ENCODE data around the gene USP34.
"Not testable (repeated sequence)": the region's sequence is repeated elsewhere in the genome, so short reads cannot be mapped to it uniquely, and the experiment has no call there.

Gene USP34

DNA sequence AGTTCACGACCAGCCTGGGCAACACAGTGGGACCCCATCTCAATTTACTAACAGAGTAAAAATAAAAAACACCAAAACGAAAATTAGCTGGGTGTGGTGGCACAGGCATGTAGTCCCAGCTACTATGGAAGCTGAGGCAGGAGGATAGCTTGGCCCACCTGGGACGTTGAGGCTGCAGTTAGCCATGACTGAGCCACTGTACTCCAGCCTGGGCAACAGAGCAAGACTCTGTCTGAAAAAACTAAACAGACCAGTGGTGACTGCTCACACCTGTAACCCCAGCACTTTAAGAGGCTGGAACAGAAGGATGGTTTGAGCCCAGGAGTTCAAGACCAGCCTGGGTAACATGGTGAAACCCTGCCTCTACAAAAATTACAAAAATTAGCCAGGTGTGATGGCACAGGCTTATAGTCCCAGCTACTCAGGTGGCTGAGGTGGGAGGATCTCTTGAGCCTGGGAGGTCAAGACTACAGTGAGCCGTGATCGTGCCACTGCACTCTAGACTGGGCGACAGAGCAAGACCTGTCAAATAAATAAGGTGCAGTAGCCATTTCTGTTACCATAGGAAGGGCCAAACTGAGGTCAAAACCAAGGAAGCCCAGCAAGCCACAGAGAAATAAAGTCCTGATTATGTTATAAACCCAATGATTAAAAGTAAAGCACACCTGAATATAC is 14.0 kb downstream of the USP34 start:
- no peak for DNase-seq

DNA sequence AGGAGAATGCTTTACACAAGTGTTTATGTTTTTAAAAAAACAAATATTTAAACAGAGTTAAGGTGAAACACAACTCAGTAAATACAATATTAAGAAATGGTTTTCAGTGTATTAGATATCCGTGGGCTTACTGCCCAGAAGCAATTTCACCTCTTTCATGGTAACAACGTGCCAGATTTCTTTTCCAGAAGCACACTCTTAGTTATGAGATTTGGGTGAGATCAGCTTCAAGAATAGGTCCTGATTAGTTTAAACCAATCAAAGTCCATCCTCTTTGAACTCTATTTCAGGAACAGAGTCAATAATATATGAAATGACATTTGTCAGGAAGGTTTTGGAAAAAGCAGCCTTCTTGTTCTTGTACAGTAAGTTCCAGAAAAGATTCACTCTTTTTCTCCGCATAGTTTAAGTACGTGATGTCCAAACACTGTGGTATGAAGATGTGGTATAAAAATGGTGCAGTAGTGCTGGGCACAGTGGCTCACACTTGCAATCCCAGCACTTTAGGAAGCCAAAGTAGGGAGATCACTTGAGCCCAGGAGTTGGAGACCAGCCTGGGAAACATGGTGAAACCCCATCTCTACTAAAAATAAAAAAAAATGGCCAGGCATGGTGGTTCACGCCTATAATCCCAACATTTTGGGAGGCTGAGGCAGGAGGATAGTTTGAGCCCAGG is 14.7 kb downstream of the USP34 start:
- no peak for DNase-seq

DNA sequence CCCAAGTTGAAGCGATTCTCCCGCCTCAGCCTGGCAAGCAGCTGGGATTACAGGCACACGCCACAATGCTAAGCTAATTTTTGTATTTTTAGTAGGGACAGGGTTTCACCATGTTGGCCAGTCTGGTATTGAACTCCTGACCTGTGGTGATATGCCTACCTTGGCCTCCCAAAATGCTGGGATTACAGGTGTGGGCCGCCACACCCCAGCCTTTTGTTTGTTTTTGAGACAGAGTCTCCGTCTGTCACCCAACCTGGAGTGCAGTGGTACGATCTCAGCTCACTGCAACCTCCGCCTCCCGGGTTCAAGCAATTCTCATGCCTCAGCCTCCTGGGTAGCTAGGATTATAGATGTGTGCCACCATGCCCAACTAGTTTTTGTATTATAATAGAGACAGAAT is 15.9 kb downstream of the USP34 start:
- DNase-seq, result not testable (repeated sequence)

DNA sequence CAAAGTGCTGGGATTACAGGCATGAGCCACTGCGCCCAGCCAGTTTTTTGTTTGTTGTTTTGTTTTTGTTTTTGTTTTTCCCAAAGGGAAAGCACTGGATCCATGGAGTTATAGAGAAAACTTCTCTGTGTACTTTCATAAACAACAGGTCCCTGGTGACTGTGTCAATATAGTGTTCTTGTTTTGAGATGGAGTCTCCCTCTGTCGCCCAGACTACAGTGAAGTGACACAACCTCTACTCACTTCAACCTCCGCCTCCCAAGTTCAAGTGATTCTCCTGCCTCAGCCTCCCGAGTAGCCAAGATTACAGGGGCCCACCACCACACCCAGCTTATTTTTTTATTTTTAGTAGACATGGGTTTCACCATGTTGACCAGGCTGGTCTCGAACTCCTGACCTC is 16.5 kb downstream of the USP34 start:
- no peak for DNase-seq

DNA sequence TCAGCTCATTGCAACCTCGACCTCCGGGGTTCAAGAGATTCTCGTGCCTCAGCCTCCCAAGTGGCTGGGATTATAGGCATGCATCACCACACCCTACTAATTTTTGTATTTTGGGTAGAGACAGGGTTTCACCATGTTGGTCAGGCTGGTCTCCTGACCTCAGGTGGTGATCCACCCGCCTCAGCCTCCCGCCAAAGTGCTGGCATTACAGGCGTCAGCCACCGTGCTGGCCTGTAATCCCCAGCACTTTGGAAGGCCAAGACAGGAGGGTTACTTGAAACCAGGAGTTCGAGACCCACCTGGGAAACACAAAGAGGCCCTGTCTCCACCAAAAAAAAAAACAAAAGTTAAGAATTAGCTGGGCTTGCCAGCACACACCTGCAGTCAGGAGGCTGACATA is 18.5 kb downstream of the USP34 start:
- no peak for DNase-seq

DNA sequence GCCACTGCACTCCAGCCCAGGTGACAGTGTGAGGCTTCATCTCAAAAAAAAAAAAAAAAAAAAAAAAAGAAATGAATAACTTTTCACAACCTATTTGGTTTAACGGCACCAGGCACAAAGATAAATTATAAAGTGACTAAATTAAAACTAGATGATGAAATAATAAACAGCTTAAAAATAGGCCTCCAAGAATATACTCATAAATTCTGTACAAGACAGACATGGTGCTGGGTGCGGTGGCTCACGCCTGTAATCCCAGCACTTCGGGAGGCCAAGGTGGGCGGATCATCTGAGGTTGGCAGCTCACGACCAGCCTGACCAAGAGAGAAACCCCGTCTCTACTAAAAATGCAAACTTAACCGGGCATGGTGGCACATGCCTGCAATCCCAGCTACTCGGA is 19.7 kb downstream of the USP34 start:
- no peak for DNase-seq

DNA sequence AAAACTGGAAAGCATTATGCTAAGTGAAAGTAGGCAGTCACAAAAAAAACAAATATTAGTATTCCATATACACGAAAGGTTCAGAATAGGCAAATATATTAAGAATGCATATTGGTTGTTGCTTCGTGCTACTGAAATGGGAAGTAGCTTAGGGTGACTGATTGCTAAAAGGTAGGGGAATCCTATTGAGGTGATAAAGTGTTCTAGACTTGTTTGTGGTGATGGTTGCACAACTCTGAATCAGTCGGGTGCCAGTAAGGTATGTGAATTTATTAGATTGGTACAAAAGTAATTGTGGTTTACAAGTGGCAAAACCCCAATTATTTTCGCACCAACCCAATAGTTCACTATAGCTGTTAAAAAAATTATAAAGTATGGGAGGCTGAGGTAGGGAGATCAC is 20.7 kb downstream of the USP34 start:
- no peak for DNase-seq

DNA sequence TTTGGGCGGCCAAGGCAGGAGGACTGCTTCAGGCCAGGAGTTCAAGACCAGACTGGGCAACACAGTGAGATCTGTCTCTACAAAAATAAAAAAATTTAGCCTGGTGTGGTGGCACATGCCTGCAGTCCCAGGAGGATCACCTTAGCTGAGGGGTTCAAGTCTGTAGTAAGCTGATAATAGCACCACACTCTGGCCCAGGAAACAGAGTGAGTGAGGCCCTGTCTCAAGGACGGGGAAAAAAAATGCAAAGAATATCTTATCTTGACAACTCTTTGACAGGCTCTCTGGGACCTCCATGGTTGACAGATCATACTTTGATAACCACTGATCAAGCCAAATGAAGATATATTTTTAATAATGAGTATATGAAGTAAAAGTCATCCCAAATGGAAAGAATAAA is 22.7 kb downstream of the USP34 start:
- no peak for DNase-seq

DNA sequence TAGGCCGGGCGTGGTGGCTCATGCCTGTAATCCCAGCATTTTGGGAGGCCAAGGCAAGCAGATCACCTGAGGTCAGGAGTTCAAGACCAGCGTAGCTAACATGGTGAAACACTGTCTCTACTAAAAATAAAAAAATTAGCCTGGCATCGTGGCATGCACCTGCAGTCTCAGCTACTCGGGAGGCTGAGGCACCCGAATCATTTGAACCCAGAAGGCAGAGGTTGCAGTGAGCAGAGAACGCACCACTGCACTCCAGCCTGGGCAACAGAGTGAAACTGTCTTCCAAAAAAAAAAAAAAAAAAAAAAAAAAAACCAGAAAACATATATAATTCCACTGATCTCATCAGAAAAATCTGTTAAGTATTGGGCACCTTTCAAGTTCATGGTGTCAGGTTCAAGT is 23.9 kb downstream of the USP34 start:
- not testable (repeated sequence) for DNase-seq

DNA sequence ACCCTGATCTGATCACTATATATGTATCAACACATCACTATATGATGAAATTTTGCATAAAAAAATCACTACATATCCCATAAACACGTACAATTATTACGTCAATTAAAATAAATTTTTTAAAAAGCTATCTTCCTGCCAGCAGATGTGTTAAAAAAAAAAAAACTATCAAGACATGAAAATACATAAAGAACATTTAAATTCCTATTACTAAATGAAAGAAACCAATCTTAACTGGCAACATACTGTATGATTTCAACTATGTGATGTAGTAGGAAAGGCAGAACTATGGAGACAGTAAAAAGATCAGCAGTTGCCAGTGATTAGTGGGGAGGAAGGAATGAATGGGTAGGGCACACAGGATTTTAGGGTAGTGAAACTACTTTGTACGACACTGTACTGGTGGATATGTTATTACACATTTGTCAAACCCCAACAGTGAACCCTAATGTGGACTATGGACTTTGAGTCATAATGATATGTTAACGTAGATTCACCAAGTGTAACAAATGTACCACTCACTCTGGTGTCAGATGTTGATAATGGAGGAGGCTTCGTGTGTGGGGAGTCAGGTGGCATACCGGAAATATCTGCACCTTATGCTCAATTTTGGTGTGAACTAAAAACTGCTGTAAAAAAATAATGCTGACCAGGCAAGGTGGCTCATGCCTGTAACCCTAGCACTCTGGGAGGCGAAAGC is 27.4 kb downstream of the USP34 start:
- no peak for DNase-seq

DNA sequence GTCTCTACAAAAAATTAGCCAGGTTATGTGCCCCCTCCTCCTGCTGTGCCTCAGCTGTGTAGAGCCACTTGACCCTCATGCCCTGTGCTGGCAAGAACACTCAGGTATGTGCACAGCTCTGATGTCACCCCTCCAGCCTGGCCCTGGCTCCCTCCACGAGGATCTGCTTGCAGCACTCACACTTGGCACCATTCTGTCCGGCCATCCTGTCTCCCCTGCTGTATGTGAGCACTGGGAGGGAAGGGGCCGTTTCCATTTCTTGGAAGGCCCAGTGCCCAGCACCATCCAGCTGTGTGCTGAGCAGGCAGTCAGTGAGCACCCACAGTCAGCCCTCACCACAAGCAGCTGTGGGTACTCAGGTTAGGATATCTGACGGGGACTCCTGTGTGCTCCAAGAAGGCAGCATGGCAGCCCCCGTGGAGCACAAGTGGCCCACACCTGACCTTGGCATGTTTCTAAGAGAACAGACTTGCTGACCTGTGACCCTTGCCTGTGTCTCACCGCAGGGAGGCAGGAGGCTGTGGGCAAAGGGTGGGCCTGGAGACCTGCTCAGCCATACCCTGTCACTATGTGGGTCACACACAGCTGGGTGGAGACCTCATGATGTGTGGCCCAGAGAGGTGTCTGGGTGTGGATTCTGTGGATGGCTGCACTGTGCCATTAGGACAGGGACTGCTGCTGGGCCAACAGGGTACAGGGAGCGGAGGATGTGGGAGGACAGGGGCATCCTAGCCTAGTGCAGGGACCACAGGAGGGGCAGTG is 31.5 kb downstream of the USP34 start:
- no peak for DNase-seq

DNA sequence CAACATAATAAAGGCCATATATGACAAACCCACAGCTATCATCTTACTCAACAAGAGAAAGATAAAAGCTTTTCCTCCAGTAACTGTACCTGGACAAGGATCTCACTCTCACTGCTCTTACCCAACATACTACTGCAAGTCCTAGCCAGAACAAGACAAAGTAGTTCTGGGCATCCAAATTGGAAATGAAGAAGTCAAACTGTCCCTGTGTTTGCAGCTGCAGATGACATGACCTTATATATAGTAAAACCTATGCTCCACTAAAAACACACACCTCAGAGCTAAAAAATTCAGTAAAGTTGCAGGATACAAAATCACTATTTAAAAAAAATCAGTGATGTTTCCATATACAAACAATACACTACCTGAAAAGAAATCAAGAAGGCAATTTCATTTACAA is 32.2 kb downstream of the USP34 start:
- no peak for DNase-seq

DNA sequence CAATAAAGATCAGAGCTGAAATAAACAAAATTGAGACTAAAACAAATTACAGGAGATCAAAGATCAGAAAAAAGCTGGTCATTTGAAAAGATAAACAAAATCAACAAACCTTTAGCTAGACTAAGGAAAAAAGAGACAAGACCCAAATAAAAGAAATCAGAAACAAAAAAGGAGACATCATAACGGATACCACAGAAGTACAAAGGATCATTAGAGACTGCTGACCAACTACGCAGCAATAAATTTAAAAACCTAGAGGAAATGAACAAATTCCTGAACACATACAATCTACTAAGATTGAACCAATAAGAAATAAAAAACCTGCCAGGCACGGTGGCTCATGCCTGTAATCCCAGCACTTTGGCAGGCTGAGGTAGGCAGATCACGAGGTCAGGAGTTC is 33.7 kb downstream of the USP34 start:
- DNase-seq, result no peak

DNA sequence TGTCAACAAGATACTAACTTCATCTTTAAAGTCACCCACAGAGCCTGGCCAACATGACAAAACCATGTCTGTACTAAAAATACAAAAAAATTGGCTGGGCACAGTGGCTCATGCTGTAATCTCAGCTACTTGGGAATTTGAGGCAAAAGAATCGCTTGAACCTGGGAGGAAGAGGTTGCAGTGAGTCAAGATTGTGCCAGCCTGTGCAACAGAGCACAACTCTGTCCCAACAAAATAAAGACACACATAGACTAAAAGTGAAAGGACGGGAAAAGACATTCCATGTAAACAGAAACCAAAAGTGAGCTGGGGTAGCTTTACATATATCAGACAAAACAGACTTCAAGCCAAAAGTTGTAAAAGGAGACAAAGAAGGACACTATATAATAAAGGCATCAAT is 34.8 kb downstream of the USP34 start:
- DNase-seq, result no peak

DNA sequence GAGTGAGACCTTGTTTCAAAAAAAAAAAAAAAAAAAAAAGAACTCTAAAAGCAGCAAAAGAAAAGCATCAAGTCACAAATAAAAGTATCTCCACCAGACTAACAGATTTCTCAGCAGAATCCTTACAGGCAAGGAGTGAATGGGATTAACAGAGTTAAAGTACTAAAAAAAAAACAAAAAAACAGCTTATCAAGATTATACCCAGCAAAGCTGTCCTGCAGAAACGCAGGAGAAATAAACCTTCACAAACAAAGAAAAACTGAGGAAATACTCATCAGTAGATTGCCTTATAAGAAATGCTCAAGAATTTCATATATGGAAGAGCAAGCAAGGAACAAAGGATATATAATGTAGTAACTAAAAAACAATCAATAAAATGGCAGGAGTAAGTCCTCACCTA is 35.6 kb downstream of the USP34 start:
- no peak for DNase-seq

DNA sequence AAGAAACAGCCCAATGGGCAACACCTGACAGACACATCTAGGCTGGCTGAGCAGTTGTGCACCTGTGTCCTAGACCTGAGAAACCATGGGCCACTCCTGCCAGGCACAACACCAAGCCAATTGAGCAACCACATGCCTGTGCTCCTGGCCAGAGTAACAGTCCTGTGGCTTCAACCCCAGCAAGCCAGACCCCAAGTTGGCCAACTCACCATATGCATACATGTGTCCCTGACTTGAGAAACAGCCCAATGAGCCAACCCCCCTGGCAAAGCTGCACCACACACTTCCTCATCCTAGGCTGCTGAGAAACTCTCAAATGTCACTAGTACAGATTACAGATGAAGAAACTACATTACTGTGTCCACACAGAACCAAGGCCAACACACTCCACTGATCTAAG is 36.6 kb downstream of the USP34 start:
- DNase-seq, result no peak

DNA sequence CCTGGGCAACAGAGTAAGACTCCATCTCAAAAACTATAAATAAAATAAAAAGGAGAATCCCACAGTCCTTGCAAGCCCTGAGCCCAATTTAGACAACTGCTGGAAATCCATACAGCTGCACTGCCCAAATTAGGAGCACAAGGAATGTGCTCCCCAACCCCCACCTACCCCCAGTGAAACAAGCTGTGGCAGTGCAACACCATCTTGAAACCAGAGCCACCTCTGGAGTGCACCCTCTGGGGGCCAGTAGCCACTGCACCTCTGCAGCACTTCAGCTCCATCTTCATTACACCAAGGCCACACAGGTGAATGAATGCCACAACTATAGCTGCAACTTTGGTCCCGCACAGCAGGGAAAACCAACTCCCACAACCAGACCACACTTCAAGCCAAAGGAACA is 37.3 kb downstream of the USP34 start:
- no peak for DNase-seq

DNA sequence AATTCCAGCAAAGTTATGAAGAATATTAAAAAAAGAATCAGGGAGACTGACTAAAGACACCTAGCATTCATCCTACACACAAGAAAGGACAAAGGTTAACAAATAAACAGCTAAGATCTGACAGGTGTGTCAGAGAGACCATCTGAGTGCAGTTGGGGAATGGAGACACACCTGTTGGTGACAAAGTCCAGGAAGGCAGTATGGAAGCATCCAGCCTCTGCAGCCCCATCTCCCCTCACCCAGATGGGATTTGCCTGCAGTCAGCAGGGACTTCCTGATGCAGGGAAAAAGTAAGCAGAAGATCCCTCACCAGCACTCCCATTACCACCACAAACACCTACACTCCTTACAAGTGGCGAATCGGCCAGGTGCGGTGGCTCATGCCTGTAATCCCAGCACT is 37.9 kb downstream of the USP34 start:
- no peak for DNase-seq

DNA sequence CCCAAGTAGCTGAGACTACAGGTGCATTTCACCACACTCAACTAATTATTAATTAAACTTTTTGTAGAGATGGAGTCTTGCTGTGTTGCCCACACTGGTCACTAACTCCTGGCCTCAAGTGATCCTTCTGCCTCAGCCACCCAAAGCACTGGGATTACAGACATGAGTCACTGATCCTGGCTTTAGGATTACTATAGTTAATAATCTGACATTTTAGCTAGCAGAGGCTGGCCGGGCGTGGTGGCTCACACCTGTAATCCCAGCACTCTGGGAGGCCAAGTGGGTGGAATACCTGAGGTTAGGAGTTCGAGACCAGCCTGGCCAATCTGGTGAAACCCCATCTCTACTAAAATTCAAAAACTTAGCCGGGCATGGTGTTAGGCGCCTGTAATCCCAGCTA is 39.5 kb downstream of the USP34 start:
- no peak for DNase-seq

DNA sequence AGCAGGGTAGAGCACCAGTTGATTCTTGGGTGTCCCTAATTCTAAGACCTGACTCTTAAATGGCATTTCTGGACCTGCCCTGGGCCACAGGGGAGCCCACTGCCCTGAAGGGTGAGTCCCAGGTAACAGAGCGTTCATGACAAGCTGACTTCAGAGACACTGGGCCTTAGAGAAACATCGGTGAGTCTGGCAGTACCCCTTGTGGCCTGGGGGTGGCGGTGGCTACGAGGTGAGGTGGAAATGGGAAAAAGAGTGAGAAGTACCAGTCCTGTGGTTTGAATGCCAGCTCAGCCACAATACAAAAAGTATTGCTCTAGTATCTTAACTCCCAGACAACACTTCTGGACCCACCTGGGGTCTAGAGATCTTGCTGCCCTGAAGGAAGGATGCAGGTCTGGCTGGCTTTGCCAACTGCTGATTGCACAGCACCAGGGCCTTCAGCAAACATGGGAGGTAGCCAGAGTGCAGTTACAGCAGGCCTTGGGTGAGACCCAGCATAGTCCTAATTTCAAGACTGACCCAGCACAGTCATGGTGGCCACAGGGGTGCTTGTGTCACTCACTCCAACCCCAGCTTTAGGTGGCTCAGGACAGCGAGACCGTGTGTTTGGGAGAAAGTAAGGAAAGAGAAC is 44.5 kb downstream of the USP34 start:
- DNase-seq, result peak; percentile 59

DNA sequence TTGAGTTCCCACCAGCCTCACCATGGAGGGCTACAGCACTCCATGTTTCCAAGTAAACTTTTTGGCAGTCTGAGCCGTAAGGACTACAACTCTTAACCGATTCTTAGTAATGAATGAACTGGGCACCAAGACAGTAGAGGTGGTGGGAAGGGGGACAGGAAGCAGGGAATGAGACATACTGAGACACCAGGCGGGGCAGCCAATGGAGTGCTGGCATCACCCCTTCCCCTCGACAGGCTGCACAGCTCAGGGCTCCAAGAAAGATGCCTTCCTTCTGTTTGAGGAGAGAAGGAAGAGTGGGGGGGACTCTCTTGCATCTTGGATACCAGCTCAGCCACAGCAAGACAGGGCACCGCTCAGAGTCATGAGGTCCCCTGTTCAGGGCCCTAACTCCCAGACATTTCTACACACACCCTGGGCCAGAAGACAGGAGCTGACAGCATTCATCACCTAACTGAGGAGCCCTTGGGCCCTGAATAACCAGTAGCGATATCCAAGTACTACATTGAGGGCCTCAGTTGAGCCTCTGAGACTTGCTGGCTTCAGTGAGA is 45.2 kb downstream of the USP34 start:
- DNase-seq, result no peak

DNA sequence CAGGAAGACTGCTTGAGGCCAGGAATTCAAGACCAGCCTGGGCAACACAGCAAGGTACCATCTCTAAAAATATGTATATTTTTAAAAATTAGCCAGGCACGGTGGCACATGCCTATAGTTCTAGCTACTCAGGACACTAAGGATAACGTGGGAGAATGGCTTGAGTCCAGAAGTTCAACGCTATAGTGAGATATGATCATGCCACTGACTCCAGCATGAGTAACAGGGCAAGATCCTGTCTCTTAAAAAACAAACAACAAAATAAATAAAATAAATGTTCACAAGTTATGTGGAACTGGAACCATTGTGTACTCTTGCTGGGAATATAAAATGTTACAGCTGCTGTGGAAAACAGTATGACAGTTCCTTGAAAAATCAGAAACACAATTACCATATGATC is 47.2 kb downstream of the USP34 start:
- DNase-seq, result no peak

DNA sequence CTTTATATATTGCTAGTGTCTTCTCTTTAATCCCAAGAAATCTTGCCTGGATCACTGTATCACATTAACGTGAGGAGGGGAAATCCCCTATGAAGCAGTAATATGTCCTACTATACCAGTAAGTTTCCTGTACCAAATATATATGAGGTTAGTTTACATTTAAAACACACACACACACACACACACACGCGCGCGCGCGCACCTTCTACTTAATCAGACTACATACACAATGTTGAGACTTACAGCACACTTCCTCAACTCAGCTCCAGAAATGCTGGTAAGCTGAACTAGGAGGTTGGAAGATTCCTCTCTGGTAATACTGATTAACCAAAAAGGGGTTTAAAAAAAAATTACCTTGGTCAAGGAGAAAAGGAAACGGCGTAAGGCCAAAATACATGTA is 49.3 kb downstream of the USP34 start:
- no peak for DNase-seq

All from activated effector memory CD4-positive, alpha-beta T cell treated with Interleukin-2 at 50 U/mL for 16 hours (primary cell).